ENCODE results near the gene CTCFL.
"Not testable (repeated sequence)": the region's sequence is repeated elsewhere in the genome, so short reads cannot be mapped to it uniquely, and the experiment has no call there.

CTCFL gene

GRCh38 chr20:57508831-57509230 lies 16.1 kb downstream of the CTCFL start:
- DNase-seq (ENCODE audit: low spot score): no peak

- DNase-seq (ENCODE audit: low spot score): no peak
These were observed 16.6 kb downstream of the CTCFL start for GRCh38 chr20:57508381-57508780.

- no peak for DNase-seq (ENCODE audit: low spot score)
These were observed 17.5 kb downstream of the CTCFL start for GRCh38 chr20:57507477-57507876.

GRCh38 chr20:57505979-57506378 lies 19.0 kb downstream of the CTCFL start:
- DNase-seq (ENCODE audit: low spot score): no peak

- DNase-seq (ENCODE audit: low spot score): no peak
These were observed 20.5 kb downstream of the CTCFL start for GRCh38 chr20:57504411-57504810.

GRCh38 chr20:57503035-57503658 lies 21.8 kb downstream of the CTCFL start:
- no peak for DNase-seq (ENCODE audit: low spot score)

- no peak for DNase-seq (ENCODE audit: low spot score)
These were observed 22.6 kb downstream of the CTCFL start for GRCh38 chr20:57502336-57502700.

- no peak for DNase-seq (ENCODE audit: low spot score)
These were observed 23.2 kb downstream of the CTCFL start for GRCh38 chr20:57501461-57502335.

- DNase-seq (ENCODE audit: low spot score): no peak
These were observed 24.0 kb downstream of the CTCFL start for GRCh38 chr20:57500962-57501361.

- no peak for DNase-seq (ENCODE audit: low spot score)
These were observed 24.7 kb downstream of the CTCFL start for GRCh38 chr20:57500235-57500634.

- DNase-seq (ENCODE audit: low spot score): no peak
These were observed 25.3 kb downstream of the CTCFL start for GRCh38 chr20:57499676-57500075.

GRCh38 chr20:57498425-57499400 lies 26.2 kb downstream of the CTCFL start:
- DNase-seq (ENCODE audit: low spot score): no peak

- DNase-seq (ENCODE audit: low spot score): no peak
These were observed 28.3 kb downstream of the CTCFL start for GRCh38 chr20:57496592-57496991.

- DNase-seq (ENCODE audit: low spot score): no peak
These were observed 29.0 kb downstream of the CTCFL start for GRCh38 chr20:57495978-57496377.

- DNase-seq (ENCODE audit: low spot score): no peak
These were observed 31.8 kb downstream of the CTCFL start for GRCh38 chr20:57493091-57493615.

- DNase-seq (ENCODE audit: low spot score): no peak
These were observed 33.6 kb downstream of the CTCFL start for GRCh38 chr20:57491373-57491772.

- DNase-seq (ENCODE audit: low spot score): not testable (repeated sequence)
These were observed 36.7 kb downstream of the CTCFL start for GRCh38 chr20:57488277-57488676.

GRCh38 chr20:57485770-57486169 lies 39.2 kb downstream of the CTCFL start:
- no peak for DNase-seq (ENCODE audit: low spot score)

- DNase-seq (ENCODE audit: low spot score): no peak
These were observed 40.2 kb downstream of the CTCFL start for GRCh38 chr20:57484772-57485171.

- DNase-seq (ENCODE audit: low spot score): no peak
These were observed 41.5 kb downstream of the CTCFL start for GRCh38 chr20:57483287-57484050.

GRCh38 chr20:57482796-57483195 lies 42.1 kb downstream of the CTCFL start:
- no peak for DNase-seq (ENCODE audit: low spot score)

Data from ecto neural progenitor cell (in vitro differentiated cells).